Right cardiac atrium (tissue), 5 donors: ENCODE results near the gene RNU7-1. TPM values are rescaled to one million over a fixed set of nuclear protein-coding genes. Genes with fewer than 3 reads are reported as not detected.

ENCODE experiments used
- ATAC-seq, 2 donors: fragments of 200-7000 bp; cut with Tn5 transposase; one replicate each; pipeline versions ENCODE4 v1.8.0 to v1.9.1; 2020; ENCODE audit warnings: moderate library complexity in 2 of 2, mild to moderate bottlenecking in 1 of 2
- DNase-seq, 3 donors: peaks; one replicate each; pipeline ENCODE4 v3.0.0-alpha.2; 2020
- H3K27ac ChIP-seq: one replicate; pipeline ENCODE4 v1.5.1; 2013; ENCODE audit warnings: mild to moderate bottlenecking, low read length, control low read depth, moderate library complexity
- H3K27me3 ChIP-seq: one replicate; pipeline ENCODE4 v1.6.1; 2013; ENCODE audit not compliant: control insufficient read depth, insufficient read depth
- H3K4me1 ChIP-seq: one replicate; pipeline ENCODE4 v1.6.1; 2013; ENCODE audit warnings: low read length; ENCODE audit not compliant: control insufficient read depth, insufficient read depth
- H3K4me3 ChIP-seq: one replicate; pipeline ENCODE4 v1.5.1; 2013; ENCODE audit warnings: low read length, control low read depth
- H3K9me3 ChIP-seq: one replicate; pipeline ENCODE4 v1.6.1; 2013; ENCODE audit warnings: low read length; ENCODE audit not compliant: control insufficient read depth
- WGBS: extraction: QIAGEN DNeasy Blood & Tissue Kit; methylation state at CpG from one replicate; pipeline ENCODE4 v1.1.7; 2013; 5-methylcytosine and 5-hydroxymethylcytosine counted together
- intact Hi-C, 4 donors: fragments of 100-400 bp; cut with DNase I; formaldehyde crosslinking; loops; one replicate each; pipeline versions ENCODE4 v1.11.0 to v1.14.0; 2022 to 2023
- polyA plus RNA-seq: library from polyadenylated mRNA; stranded (reverse); fragments of 200-250 nt; gene quantifications from one replicate; pipeline ENCODE4 v1.2.3, GENCODE V29; 2013
- total RNA-seq, 4 donors: library from RNA; stranded (reverse); fragmentation: NEBNext Ultra II Directional; extraction: Animal tissue kit (Norgen Biotek cat#: 25700); gene quantifications; one replicate each; pipeline ENCODE4 v1.2.1, GENCODE V29; 2021
- donor health status: healthy with polysubstance abuse.
- donor health status: DM: no; HTN: yes; CAD: no.
- donor health status: DM: no; HTN: no; CAD: no.
- donor health status: DM: no; HTN: yes; CAD: no; lungs with severe emphysema.
- donor health status: DM: yes; HTN: yes; CAD: no.

Gene RNU7-1
- total and polyA plus RNA-seq, 5 donors, result not detected

GRCh38 chr12:6956021-6956727 lies 12.6 kb downstream of the RNU7-1 start:
- peak in 2 of 3 donors; percentile 41 to 42 for DNase-seq
- peaks cover 1% of the 10 kb centered on the region for H3K4me1 ChIP-seq

DNA sequence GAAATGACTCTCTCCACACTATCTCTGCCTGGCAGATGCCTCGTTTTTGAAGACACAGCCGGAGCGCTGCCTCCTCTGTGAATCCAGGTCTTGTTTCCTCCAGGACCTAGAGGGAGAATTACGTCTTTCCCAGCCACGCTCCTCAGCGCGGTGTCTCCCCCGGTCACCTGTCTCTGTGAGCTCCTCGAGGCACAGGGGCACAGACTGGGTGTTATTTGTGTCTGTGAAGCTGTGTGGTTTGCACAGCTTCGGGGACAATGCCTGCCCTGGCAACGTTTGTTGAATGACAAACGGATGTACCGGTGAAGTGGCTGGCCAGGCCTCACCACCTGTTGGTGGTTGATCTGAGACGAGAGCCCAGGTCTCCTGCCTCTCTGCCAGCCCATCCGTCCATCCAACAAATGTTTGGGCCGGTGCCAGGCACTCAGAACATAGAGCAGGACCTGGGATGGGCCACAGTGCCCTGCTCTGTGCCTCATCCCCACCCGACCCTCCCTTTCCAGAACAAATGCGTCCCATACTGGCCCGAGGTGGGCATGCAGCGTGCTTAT lies 13.6 kb downstream of the RNU7-1 start:
- intact Hi-C loops, result loop anchor here in 1 of 4 donors (10.0 kb wide), 1 partner anchor 148 kb away; the partner anchor contains the start of gene C1RL
- peak in 2 of 3 donors; percentile 51 to 54 for DNase-seq
- Histone ChIP-seq H3K27me3 (no peaks in the 10 kb centered on the region), H3K27ac (no peak overlapping the region), H3K4me3 (no peak overlapping the region), H3K9me3 (no peaks in the 10 kb centered on the region), H3K4me1 (peaks cover 2% of the 10 kb centered on the region)
- 86% methylated on average over 20 of the region's 20 CpGs for WGBS
- ATAC-seq, result no peak

More at GRCh38 chr12:6956021-6956727, 12.6 kb downstream of the RNU7-1 start:
- Histone ChIP-seq H3K9me3 (no peaks in the 10 kb centered on the region), H3K27me3 (no peaks in the 10 kb centered on the region), H3K27ac (no peak overlapping the region), H3K4me3 (no peak overlapping the region)
- no peak for ATAC-seq
- 82% methylated on average over 28 of the region's 28 CpGs for WGBS
- intact Hi-C loops, result loop anchor here in 1 of 4 donors (10.0 kb wide), 1 partner anchor 149 kb away; the partner anchor contains the start of gene C1RL

DNA sequence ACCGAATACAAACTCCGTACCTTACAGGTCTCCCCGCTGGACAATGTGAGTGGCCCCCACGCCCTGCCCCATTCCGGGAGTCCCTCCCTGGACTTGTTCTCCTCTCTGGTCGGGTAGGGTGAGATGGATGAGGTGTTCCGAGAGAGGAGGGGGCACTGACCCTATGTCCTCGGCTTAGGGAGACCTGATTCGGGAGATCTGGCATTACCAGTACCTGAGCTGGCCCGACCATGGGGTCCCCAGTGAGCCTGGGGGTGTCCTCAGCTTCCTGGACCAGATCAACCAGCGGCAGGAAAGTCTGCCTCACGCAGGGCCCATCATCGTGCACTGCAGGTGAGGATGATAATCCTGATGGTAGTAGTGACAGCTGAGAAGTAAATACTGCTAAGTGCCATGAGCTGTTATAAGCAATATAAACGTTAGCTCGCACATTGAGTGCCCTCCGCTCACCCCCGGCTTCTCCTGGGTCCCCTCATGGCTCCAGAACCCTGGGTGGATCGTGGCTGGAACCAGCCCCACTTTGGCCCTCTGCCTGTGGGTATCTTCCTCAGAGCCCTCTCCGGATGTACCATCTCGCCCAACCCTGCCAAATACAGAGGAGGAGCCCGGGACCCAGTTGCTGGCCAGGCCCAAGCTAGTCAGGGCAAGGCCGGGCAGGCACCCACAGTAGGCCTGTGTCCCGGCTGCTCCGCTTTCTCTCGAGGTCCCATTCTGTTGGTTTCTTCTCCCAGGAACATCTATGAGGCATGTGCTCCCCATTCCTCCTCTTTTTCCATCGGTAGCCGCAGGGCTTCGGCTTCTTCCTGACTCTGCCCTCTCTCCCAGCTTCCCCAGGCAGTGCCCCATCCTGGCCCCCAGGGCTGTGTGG lies 14.4 kb downstream of the RNU7-1 start:
- Histone ChIP-seq H3K27me3 (no peaks in the 10 kb centered on the region), H3K4me3 (no peak overlapping the region), H3K27ac (no peak overlapping the region), H3K4me1 (peaks cover 2% of the 10 kb centered on the region), H3K9me3 (no peaks in the 10 kb centered on the region)
- intact Hi-C loops, result loop anchor here in 1 of 4 donors (10.0 kb wide), 1 partner anchor 147 kb away; the partner anchor contains the start of gene C1RL
- 88% methylated on average over 28 of the region's 28 CpGs for WGBS
- DNase-seq, result peak in 2 of 3 donors; percentile 37 to 55
- ATAC-seq, result no peak

- intact Hi-C loops, result loop anchor here in 1 of 4 donors (10.0 kb wide), 1 partner anchor 146 kb away; the partner anchor contains the start of gene C1RL
- peak overlapping the region; percentile 0 for H3K27ac ChIP-seq
- H3K9me3 ChIP-seq, result no peaks in the 10 kb centered on the region
- WGBS, result 56% methylated on average over 10 of the region's 10 CpGs
- ATAC-seq, result no peak
- no peak overlapping the region for H3K4me3 ChIP-seq
- peaks cover 2% of the 10 kb centered on the region for H3K4me1 ChIP-seq
- no peaks in the 10 kb centered on the region for H3K27me3 ChIP-seq
- peak in 1 of 3 donors; percentile 33 for DNase-seq
Measured at GRCh38 chr12:6958609-6959057, 15.0 kb downstream of the RNU7-1 start.

GRCh38 chr12:6959058-6959804 lies 15.6 kb downstream of the RNU7-1 start:
- intact Hi-C loops, result loop anchor here in 1 of 4 donors (10.0 kb wide), 1 partner anchor 146 kb away; the partner anchor contains the start of gene C1RL
- peak in 2 of 3 donors; percentile 67 to 69 for DNase-seq
- Histone ChIP-seq H3K4me1 (peaks cover 2% of the 10 kb centered on the region), H3K27me3 (no peaks in the 10 kb centered on the region), H3K9me3 (no peaks in the 10 kb centered on the region), H3K27ac (peak overlapping the region; percentile 62), H3K4me3 (no peak overlapping the region)
- ATAC-seq, result peak in 1 of 2 donors; percentile 52
- WGBS, result 51% methylated on average over 24 of the region's 24 CpGs

DNA sequence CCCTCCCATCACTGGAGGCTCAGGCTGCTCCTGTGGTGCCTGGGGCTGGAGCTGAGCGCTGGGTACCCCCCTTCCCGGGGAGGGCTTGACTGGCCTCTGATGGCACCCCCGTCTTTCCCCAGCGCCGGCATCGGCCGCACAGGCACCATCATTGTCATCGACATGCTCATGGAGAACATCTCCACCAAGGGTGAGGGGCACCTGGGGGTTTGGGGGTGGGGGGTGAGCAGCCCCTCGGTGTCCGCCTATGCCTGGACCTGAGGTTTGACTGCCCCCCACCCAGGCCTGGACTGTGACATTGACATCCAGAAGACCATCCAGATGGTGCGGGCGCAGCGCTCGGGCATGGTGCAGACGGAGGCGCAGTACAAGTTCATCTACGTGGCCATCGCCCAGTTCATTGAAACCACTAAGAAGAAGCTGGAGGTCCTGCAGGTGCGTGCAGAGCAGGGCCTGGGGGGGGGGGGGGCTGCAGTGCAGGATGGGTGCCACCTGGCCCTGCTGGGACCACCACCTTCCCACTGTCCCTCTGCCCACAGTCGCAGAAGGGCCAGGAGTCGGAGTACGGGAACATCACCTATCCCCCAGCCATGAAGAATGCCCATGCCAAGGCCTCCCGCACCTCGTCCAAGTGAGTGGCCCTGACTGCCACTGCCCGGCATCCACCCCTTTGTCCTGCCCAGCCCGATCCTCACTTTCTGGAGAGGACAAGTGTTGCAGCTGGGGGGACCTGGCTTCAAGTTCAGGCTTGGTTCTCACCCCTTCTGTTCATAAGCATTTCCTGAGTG lies 16.4 kb downstream of the RNU7-1 start:
- peak in 2 of 3 donors; percentile 56 to 63 for DNase-seq
- 90% methylated on average over 26 of the region's 26 CpGs for WGBS
- Histone ChIP-seq H3K9me3 (no peaks in the 10 kb centered on the region), H3K27me3 (no peaks in the 10 kb centered on the region), H3K27ac (peak overlapping the region; percentile 62), H3K4me1 (peaks cover 5% of the 10 kb centered on the region), H3K4me3 (no peak overlapping the region)
- ATAC-seq, result no peak
- intact Hi-C loops, result loop anchor here in 1 of 4 donors (10.0 kb wide), 1 partner anchor 145 kb away; the partner anchor contains the start of gene C1RL

GRCh38 chr12:6960593-6961277 lies 17.1 kb downstream of the RNU7-1 start:
- Histone ChIP-seq H3K4me3 (no peak overlapping the region), H3K9me3 (no peaks in the 10 kb centered on the region), H3K27ac (peak overlapping the region; percentile 28), H3K4me1 (peaks cover 5% of the 10 kb centered on the region), H3K27me3 (no peaks in the 10 kb centered on the region)
- 75% methylated on average over 13 of the region's 13 CpGs for WGBS
- peak in 2 of 3 donors; percentile 42 to 57 for DNase-seq
- intact Hi-C loops, result no loop called here
- no peak for ATAC-seq

DNA sequence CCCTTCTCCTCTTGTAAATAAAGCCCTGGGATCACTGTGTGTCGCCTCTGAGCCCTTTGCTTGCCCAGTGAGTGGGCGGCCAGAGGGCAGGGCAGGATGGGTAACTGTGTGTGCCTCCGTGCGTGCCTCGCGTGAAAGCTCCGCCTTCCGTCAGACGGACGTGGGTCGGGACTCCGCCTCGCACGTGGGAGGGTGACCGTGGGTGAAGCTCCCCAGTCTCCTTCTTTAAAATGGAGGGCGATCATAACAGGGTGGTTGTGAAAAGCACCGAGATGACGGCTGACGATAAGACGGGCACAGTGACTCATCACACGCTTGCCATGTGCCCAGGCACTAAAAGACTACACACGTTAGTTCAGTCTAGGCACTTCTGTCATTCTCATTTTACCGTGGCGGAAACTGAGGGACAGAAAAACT lies 17.7 kb downstream of the RNU7-1 start:
- no peaks in the 10 kb centered on the region for H3K27me3 ChIP-seq
- intact Hi-C loops, result no loop called here
- ATAC-seq (peak; percentile 13 to 17), DNase-seq (peak; percentile 70 to 86 (median 81))
- peak overlapping the region; percentile 28 for H3K27ac ChIP-seq
- peaks cover 5% of the 10 kb centered on the region for H3K4me1 ChIP-seq
- no peak overlapping the region for H3K4me3 ChIP-seq
- no peaks in the 10 kb centered on the region for H3K9me3 ChIP-seq
- WGBS, result 38% methylated on average over 24 of the region's 24 CpGs

GRCh38 chr12:6961695-6962284 lies 18.2 kb downstream of the RNU7-1 start:
- WGBS, result 5% methylated on average over 16 of the region's 16 CpGs
- Histone ChIP-seq H3K4me1 (peaks cover 5% of the 10 kb centered on the region), H3K9me3 (no peaks in the 10 kb centered on the region), H3K27ac (peak overlapping the region; percentile 1), H3K4me3 (no peak overlapping the region), H3K27me3 (no peaks in the 10 kb centered on the region)
- DNase-seq, result peak; percentile 78 to 89 (median 88)
- intact Hi-C loops, result no loop called here
- peak; percentile 57 to 64 for ATAC-seq
